Middle frontal gyrus (tissue), 1 donor: ENCODE data around the gene TBC1D14.

ENCODE experiments used
- DNase-seq: peaks from one replicate; pipeline ENCODE4 v3.0.0-alpha.2; 2015; ENCODE audit warnings: low spot score; ENCODE audit errors: extremely low spot score

TBC1D14 gene

GRCh38 chr4:6999172-7000086 is 89.8 kb downstream of the TBC1D14 start:
- DNase-seq, result no peak

- DNase-seq, result no peak
These were observed 91.0 kb downstream of the TBC1D14 start for GRCh38 chr4:7000421-7001176.

GRCh38 chr4:7001271-7001670 is 91.6 kb downstream of the TBC1D14 start:
- no peak for DNase-seq

- DNase-seq, result no peak
These were observed 92.7 kb downstream of the TBC1D14 start for GRCh38 chr4:7002336-7002735.

GRCh38 chr4:7003176-7003878 is 93.7 kb downstream of the TBC1D14 start:
- no peak for DNase-seq

- no peak for DNase-seq
These were observed 94.2 kb downstream of the TBC1D14 start for GRCh38 chr4:7003879-7004240.

GRCh38 chr4:7004331-7004730 is 94.7 kb downstream of the TBC1D14 start:
- no peak for DNase-seq

- DNase-seq, result no peak
These were observed 95.9 kb downstream of the TBC1D14 start for GRCh38 chr4:7005571-7005970.

GRCh38 chr4:7006411-7006810 is 96.8 kb downstream of the TBC1D14 start:
- no peak for DNase-seq

- DNase-seq, result no peak
These were observed 97.7 kb downstream of the TBC1D14 start for GRCh38 chr4:7007142-7007907.

GRCh38 chr4:7007944-7008343 is 98.3 kb downstream of the TBC1D14 start:
- DNase-seq, result no peak

- DNase-seq, result no peak
These were observed 99.9 kb downstream of the TBC1D14 start for GRCh38 chr4:7009564-7009963.

GRCh38 chr4:7013175-7013574 is 103.5 kb downstream of the TBC1D14 start:
- DNase-seq, result no peak

GRCh38 chr4:7014815-7015214 is 105.2 kb downstream of the TBC1D14 start:
- DNase-seq, result no peak

GRCh38 chr4:7015383-7016035 is 105.9 kb downstream of the TBC1D14 start:
- DNase-seq, result no peak

- no peak for DNase-seq
These were observed 106.5 kb downstream of the TBC1D14 start for GRCh38 chr4:7016086-7016485.

GRCh38 chr4:7016512-7016911 is 106.9 kb downstream of the TBC1D14 start:
- no peak for DNase-seq

GRCh38 chr4:7017446-7018048 is 107.9 kb downstream of the TBC1D14 start:
- DNase-seq, result no peak

- no peak for DNase-seq
These were observed 108.7 kb downstream of the TBC1D14 start for GRCh38 chr4:7018281-7018680.

- DNase-seq, result no peak
These were observed 109.7 kb downstream of the TBC1D14 start for GRCh38 chr4:7019367-7019766.
